Fibroblast of lung (primary cell): ENCODE measurements around the gene PPP1CB. TPM values are rescaled to one million over a fixed set of nuclear protein-coding genes. Genes with fewer than 3 reads are reported as not detected.

ENCODE experiments used
- DNase-seq, 2 donors: peaks; one replicate each; pipeline versions ENCODE4 v3.0.0 to v3.0.0-alpha.2; 2010; ENCODE audit warnings: low read depth in 2 of 2
- H2AFZ ChIP-seq: 2 replicates; pipeline ENCODE4 v1.5.1; 2012; ENCODE audit warnings: low read length, control low read depth, inconsistent platforms
- H3K27ac ChIP-seq: 2 replicates; pipeline ENCODE4 v1.5.1; 2011; ENCODE audit warnings: low read length, control low read depth; ENCODE audit not compliant: insufficient read depth
- H3K27me3 ChIP-seq: 2 replicates; pipeline ENCODE4 v1.5.1; 2011; ENCODE audit warnings: mild to moderate bottlenecking, low read length; ENCODE audit not compliant: control insufficient read depth, insufficient read depth
- H3K36me3 ChIP-seq: 2 replicates; pipeline ENCODE4 v1.5.1; 2011; ENCODE audit warnings: low read length; ENCODE audit not compliant: control insufficient read depth, insufficient read depth
- H3K4me1 ChIP-seq: 2 replicates; pipeline ENCODE4 v1.5.1; 2011; ENCODE audit warnings: low read length; ENCODE audit not compliant: control insufficient read depth, insufficient read depth; ENCODE audit errors: extremely low read depth
- H3K4me2 ChIP-seq: 2 replicates; pipeline ENCODE4 v1.5.1; 2011; ENCODE audit warnings: low read length, control low read depth; ENCODE audit not compliant: insufficient read depth; ENCODE audit errors: extremely low read depth
- H3K4me3 ChIP-seq, 4 experiments: fragments of 200-600 bp in 1 of 4; sonication (generic) in 1 of 4; replicated peaks in 1 of 4; 2 replicates each; pipeline ENCODE4 v1.5.1; 2011 to 2016; ENCODE audit warnings: low read length in 4 of 4, low read depth in 3 of 4, mild to moderate bottlenecking in 3 of 4, control low read depth in 2 of 4, inconsistent platforms in 1 of 4, mixed read lengths in 1 of 4; ENCODE audit not compliant: insufficient read depth in 1 of 4; ENCODE audit errors: control extremely low read depth in 1 of 4
- H3K79me2 ChIP-seq: 2 replicates; pipeline ENCODE4 v1.5.1; 2012; ENCODE audit warnings: mild to moderate bottlenecking, low read length, inconsistent platforms; ENCODE audit not compliant: control insufficient read depth, insufficient read depth
- H3K9ac ChIP-seq: 2 replicates; pipeline ENCODE4 v1.5.1; 2011; ENCODE audit warnings: mild to moderate bottlenecking, low read length, control low read depth; ENCODE audit not compliant: insufficient read depth
- H3K9me3 ChIP-seq: 2 replicates; pipeline ENCODE4 v1.5.1; 2012; ENCODE audit warnings: low read depth, low read length; ENCODE audit not compliant: control insufficient read depth, insufficient read depth
- H4K20me1 ChIP-seq: 2 replicates; pipeline ENCODE4 v1.5.1; 2011; ENCODE audit warnings: low read length; ENCODE audit not compliant: control insufficient read depth, insufficient read depth; ENCODE audit errors: extremely low read depth
- EZH2 ChIP-seq: IDR thresholded peaks from 2 replicates; pipeline ENCODE4 v1.5.1; 2012; ENCODE audit warnings: low read length, control low read depth, mild to moderate bottlenecking; ENCODE audit errors: missing control alignments
- polyA plus RNA-seq, 2 donors: library from polyadenylated mRNA; depleted of rRNA in 1 of 2; stranded (reverse) in 1 of 2; unstranded in 1 of 2; fragments of >200 nt; gene quantifications; 2 replicates each; pipeline ENCODE4 v1.2.1, GENCODE V29; 2011 to 2012; ENCODE audit warnings: missing spikeins in 1 of 2
- total RNA-seq: library from RNA; depleted of rRNA; stranded (reverse); fragments of >200 nt; gene quantifications from 2 replicates; pipeline ENCODE4 v1.2.1, GENCODE V29; 2014
- TF ChIP-seq, protein P1 (sequence below), 2 donors: IDR thresholded peaks in 1 of 2; conservative IDR thresholded peaks in 1 of 2; 1 replicate in 1 of 2; 2 replicates in 1 of 2; pipeline ENCODE4 v1.5.1; 2011 to 2012; ENCODE audit warnings: low read length in 2 of 2, control low read depth in 1 of 2, inconsistent platforms in 1 of 2, low read depth in 1 of 2, mild to moderate bottlenecking in 1 of 2

Gene PPP1CB
- total and polyA plus RNA-seq, 2 donors (not counting 1 experiment from before 2014, with no cell fraction given): 172 to 179 TPM

DNA sequence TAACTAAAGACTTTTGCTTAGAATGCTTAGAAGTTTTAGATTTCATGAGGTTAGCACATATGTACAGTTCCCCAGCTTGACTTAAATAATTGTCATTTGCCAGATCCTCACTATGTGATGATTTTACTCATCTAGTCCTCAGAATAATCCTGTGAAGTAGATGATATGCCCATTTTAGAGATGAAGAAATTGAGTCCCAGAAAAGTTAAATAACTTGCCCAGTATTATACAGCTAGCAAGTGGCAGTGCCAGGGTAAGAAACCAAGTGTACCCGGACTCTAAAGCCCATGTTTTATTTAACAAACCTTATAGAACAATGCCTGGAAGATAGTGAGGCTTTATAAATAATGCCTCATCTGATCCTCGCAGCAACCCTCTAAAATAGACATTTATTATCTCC, 87.3 kb downstream of the PPP1CB start:
- Histone ChIP-seq H3K27ac (no peak overlapping the region), H3K4me3 (no peak overlapping the region), H3K4me2 (no peak overlapping the region), H3K36me3 (no peaks in the 10 kb centered on the region), H3K9ac (no peak overlapping the region), H3K79me2 (no peaks in the 10 kb centered on the region), H3K4me1 (no peaks in the 10 kb centered on the region), H3K9me3 (no peaks in the 10 kb centered on the region), H4K20me1 (no peaks in the 10 kb centered on the region), H2AFZ (no peak overlapping the region), H3K27me3 (no peaks in the 10 kb centered on the region)
- no peak for DNase-seq
- TF ChIP-seq, protein P1, sequence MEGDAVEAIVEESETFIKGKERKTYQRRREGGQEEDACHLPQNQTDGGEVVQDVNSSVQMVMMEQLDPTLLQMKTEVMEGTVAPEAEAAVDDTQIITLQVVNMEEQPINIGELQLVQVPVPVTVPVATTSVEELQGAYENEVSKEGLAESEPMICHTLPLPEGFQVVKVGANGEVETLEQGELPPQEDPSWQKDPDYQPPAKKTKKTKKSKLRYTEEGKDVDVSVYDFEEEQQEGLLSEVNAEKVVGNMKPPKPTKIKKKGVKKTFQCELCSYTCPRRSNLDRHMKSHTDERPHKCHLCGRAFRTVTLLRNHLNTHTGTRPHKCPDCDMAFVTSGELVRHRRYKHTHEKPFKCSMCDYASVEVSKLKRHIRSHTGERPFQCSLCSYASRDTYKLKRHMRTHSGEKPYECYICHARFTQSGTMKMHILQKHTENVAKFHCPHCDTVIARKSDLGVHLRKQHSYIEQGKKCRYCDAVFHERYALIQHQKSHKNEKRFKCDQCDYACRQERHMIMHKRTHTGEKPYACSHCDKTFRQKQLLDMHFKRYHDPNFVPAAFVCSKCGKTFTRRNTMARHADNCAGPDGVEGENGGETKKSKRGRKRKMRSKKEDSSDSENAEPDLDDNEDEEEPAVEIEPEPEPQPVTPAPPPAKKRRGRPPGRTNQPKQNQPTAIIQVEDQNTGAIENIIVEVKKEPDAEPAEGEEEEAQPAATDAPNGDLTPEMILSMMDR (conservative IDR thresholded peaks at IDR 0.05 in 1 of 2, IDR thresholded peaks at IDR 0.05 in 1 of 2; ENCODE audit: low read depth in 1 of 2, low read length in 2 of 2): no peak
- no peak for TF ChIP-seq EZH2

DNA sequence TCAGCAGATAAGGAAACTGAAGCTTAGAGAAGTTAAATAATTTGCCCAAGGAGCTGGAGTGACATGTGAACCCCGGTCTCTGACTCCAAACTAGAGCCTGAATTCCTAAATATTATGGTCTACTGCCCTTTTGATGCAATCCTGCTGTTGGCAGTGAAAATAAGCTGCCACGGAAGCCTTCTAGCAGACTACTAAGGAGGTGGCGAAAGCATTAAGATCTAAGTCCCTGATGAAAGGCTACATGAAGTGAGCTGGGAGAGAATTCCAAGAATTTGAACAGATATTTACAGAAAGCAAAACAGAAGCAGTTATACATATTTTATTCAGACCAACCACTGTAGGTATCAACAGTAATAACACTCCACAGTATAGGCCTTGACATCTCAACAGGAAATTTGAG, 90.4 kb downstream of the PPP1CB start:
- no peaks in the 10 kb centered on the region for H3K79me2 ChIP-seq
- H3K36me3 ChIP-seq: no peaks in the 10 kb centered on the region
- TF ChIP-seq, protein P1 (conservative IDR thresholded peaks at IDR 0.05 in 1 of 2, IDR thresholded peaks at IDR 0.05 in 1 of 2; ENCODE audit: low read depth in 1 of 2, low read length in 2 of 2): no peak
- TF ChIP-seq EZH2: no peak
- no peak overlapping the region for H3K4me3 ChIP-seq
- no peaks in the 10 kb centered on the region for H3K4me1 ChIP-seq
- no peak overlapping the region for H3K27ac ChIP-seq
- no peak overlapping the region for H2AFZ ChIP-seq
- H3K9ac ChIP-seq: no peak overlapping the region
- no peaks in the 10 kb centered on the region for H4K20me1 ChIP-seq
- H3K4me2 ChIP-seq: no peak overlapping the region
- no peak for DNase-seq
- H3K9me3 ChIP-seq: no peaks in the 10 kb centered on the region
- no peaks in the 10 kb centered on the region for H3K27me3 ChIP-seq

Other genes with a start within 250 kb of the PPP1CB start
- 0.77 and 0.83 TPM in 2 replicates for gene SPDYA, start 59.0 kb downstream of the PPP1CB start, total RNA-seq
- 0.06 and 0.09 TPM in 2 replicates for gene SPDYA, start 59.0 kb downstream of the PPP1CB start, polyA plus RNA-seq
- gene TRMT61B, start 118.5 kb downstream of the PPP1CB start, total RNA-seq: 14.4 and 14.6 TPM in 2 replicates
- 11.3 and 13.5 TPM in 2 replicates for gene TRMT61B, start 118.5 kb downstream of the PPP1CB start, polyA plus RNA-seq
- 71.5 and 80.9 TPM in 2 replicates for gene WDR43, start 142.8 kb downstream of the PPP1CB start, total RNA-seq
- gene WDR43, start 142.8 kb downstream of the PPP1CB start, polyA plus RNA-seq: 74.7 and 96.2 TPM in 2 replicates
- gene TOGARAM2, start 229.5 kb downstream of the PPP1CB start, total RNA-seq: 0.26 and 0.33 TPM in 2 replicates
- 0.09 and 0.15 TPM in 2 replicates for gene TOGARAM2, start 229.5 kb downstream of the PPP1CB start, polyA plus RNA-seq